CD4-positive, alpha-beta T cell treated with Interleukin-21 for 1 hour (primary cell): ENCODE results near the gene USH2A.

Experiments
- DNase-seq: peaks from one replicate; pipeline ENCODE4 v3.0.0-alpha.2; 2020

The USH2A gene

DNA sequence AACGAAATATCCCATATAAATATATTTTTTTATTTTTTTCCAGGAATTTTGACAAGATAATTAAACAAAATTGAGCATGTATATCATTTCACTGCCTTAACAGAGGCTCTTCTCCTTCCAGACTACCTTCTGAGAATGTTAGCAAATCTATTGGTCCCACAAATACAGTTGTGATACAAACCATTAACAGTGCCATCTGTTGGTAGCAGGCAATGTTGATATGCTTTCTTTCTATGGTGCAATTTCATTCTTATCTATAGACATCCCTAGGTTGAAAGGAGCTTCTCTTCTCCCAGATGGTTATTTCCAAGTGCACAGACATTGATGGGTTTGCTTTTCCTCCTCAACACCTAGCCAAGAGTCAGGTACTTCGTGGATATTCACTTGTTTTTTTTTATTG, 303.6 kb downstream of the USH2A start:
- no peak for DNase-seq

DNA sequence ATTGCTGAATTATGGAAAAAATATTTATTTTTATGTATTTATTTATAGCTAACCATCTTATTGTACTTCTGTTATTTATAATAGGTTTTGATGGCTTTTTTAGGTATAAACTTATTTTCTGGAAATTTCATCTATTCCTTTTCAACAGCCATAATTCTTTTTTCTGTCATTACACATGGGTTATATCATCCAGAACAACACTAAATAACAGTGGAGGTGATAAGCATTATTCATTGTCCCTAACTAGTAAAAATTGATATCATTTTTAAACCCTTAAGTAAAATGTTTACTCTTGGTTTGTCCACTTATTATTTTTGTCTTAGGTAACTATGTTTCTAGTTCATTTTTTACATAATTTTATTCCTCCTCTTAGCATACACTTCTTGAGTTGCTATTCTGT, 309.1 kb downstream of the USH2A start:
- DNase-seq, result no peak

DNA sequence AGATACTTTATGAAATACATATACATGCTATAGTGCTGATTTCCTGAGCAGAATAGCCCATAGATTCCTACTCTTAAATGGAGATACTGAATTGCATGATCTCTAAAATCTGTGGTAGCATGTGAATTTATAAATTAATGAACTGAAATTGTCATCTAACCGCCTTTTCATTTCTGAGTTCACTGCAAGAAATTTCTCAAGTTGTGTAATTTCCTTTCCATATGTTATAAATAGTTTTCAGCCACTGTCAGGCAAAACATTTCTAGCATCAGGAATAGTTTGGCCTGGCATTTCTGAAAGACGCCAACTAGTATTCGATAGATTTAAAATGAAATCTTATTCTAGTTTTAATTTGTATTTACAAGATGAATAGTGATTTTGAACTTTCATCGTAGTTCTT, 310.1 kb downstream of the USH2A start:
- DNase-seq, result no peak

DNA sequence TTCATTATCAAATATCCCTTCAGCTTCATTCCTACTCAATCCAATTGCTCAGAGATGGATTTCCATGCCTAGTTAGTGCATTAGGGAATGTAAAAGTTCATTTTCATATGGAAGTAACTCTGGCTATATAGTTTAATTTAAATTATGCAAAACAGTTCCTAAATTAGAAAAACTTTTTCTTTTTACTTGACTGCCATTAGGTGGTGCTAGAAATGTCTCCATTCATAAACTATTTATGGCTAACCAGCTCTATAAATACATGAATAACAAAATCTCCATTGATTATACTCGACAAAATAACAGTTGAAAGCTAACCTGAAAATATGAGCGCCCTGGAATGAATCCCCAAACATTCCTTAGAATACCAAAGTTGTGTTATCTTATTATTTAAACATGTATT, 311.4 kb downstream of the USH2A start:
- no peak for DNase-seq

DNA sequence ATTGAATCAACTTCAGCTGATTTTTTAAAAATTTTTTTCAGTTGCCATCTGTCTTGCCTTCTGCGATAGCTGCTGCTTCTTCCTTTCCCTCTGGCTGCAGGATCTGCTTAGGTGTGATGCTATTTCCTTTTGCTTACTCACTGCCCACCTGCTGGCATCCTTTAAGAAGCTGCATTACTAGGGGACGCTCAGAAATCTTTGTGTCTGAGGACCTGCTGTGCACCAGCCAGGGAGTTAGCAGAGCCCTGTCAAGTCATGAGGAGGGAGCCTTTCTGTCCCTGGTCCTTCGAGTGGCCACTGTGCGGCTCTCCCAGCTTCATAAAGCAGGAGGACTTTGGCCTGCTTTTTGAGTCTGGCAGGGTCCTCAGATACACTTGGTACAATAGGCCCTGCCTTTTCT, 327.8 kb downstream of the USH2A start:
- no peak for DNase-seq

DNA sequence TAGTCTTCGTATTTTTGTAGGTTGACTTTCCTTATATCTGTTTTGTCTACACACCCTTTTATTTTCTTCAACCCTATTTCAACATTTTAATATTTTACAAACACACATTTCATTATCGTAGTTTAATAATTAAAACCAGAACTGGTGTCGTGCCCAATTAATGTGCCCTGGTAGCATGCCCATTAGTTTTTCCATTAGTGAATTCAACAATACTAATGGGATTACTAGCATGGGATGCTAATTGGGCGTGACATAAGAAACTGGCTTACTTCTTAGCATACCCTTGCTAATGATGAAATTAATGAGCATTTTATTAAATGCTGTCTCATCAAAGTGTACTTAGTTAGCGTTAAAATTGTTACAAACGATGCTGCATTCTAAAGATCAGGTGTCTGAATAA, 332.7 kb downstream of the USH2A start:
- DNase-seq, result no peak

DNA sequence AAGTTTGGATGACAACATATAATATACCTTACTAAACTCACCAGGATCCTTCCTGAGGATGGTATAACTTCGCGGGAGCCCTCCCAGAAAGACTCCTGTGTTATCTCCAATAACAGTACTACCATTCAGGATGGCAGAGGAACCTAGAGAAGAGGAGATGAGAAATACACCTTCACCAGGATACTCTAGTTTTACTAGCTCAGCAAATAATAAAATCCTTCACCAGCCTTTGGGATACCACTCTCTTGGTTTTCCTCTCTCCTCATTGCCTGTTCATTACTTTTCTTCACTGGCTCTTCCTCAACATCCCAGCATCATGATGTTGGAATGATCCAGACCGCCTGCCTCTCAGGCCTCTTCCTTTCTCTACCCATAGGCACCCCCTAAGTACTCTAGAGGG, 336.6 kb downstream of the USH2A start:
- DNase-seq, result no peak

DNA sequence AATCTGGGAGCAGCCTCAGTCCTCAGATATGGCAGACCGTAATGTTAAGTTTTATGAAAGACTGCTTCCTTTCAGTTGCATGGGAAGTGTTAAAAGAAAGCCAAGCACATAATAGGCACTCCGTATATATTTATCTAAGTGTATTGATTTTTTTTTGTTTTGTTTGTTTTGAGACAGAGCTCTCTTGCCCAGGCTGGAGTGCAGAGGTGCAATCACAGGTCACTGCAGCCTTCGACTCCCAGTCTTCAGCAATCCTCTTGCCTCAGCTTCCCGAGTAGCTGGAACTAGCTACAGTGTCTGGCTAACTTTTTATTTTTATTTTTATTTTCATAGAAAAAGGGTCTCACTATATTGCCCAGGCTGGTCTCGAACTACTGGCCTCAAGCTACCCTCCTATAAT, 341.8 kb downstream of the USH2A start:
- no peak for DNase-seq

DNA sequence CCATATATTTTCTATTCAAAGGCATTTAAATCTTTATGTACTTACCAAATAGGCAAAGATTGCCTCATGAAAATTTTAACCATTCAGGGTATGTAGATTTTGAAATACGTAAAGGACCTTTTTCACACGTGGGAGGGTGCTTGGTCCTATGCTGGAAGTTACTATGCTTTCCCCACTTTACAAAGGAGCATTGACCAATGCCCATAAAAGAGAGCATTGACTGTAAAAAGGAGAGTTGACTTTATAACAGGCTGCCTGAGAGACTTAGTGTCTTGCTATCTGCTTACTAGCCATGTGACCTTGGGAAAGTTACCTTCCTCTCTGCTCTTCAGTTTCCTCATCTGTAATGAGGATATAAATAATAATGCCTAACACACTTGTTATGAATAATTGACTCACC, 346.5 kb downstream of the USH2A start:
- no peak for DNase-seq

DNA sequence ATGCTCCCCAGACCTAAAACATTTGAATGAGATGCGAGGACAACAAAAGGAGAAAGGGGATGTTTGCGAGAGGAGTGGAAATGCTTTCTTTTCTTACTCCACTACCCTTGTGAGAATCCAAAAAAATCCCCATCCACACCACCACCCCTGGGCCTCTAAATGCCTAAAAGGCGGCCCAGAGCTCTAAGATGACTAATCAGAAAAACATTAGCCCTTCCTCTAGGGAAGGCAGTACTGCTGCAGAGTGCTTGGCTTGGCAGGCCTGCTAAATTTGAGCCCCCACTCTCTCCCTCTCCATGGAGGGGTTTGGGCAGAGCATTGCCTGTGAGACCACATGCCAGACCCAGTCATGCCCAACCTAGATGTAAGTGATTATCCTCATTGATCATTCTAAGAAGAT, 347.9 kb downstream of the USH2A start:
- DNase-seq, result no peak

DNA sequence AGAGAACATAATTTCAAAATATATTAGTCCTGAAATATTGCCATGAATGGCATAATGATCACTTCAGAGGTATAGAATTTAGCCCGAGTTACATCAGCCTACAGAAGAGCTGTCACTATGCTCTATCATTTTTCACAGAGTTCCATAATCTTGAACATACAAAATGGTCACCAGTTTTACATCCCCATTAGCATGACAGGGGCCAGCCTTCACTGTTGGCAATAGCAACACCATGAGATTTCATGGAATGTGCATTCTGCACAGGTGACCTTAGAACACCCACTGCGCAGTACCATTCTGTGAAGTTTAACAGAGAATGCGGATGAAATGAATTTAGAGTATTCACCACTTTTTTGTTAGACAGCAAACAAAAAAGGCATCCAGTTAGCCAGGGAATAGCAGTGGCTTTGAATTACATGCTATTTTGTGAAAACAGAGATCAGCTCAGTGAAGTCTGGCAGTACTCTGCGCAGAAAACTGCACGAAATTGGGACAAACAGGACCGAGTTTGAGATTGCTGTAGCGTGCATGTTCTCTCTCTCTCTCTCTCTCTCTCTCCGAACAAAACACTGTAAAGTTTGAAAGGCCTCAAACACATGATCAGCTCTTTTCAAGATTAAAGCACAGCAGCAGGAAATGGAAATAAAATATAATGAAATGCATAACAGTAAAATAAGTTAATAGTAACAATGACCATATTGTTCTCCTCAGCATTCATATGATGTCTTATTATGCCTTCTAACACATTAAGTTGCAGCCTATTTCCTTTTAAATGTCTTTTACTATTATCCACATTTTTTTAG, 349.3 kb downstream of the USH2A start:
- no peak for DNase-seq

DNA sequence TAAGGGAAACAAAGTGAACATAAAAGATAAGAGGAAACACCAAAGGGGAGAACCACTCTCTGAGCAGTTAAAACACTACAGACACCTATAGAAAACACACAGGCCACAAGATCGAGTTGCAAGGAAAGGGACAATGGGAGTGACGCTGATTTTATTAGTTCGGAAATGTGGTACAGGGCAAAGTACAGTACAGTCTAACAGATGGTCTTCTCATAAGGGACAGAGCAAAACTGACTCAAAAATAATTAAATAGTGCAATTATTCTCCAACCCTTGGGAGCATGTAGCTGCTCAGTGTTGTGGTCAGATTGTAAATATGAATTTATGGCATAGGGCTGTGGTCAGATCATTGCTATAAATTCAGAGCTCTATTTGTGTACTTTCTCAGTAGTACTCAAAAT, 352.0 kb downstream of the USH2A start:
- DNase-seq, result no peak

DNA sequence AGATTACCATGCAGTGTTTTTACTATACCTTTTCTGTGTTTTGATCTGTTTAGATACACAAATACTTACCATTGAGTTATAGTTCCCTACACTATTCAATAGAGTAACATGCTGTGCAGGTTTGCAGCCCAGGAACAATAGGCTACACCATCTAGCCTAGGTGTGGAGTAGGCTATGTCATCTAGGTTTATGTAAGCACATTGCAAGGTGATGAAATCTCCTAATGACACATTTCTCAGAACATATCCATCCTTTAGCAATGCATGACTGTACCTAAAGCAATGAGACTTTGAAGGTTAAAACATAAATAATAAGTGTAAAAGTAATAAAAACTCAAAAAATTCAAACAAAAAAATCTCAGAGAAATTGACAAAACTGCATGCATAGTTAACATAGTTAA, 358.6 kb downstream of the USH2A start:
- DNase-seq, result no peak

DNA sequence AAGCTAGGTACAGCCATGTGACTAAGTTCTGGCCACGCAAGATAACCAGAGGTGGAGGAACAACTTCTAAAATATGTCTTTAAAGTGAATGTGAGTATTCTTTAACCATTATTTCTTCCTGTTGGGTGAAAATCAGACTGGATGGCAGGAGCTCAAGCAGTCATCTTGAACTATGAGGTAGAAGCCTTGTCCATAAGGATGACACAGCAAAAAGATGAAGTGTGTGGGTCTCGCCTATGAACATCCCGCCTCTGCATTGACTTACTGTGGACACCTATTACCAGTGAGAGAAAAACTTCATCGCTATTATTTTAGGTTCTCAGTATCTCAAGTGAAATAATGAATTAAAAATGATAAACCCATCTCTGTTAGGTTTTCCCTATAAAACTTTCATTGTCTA, 365.3 kb downstream of the USH2A start:
- no peak for DNase-seq

DNA sequence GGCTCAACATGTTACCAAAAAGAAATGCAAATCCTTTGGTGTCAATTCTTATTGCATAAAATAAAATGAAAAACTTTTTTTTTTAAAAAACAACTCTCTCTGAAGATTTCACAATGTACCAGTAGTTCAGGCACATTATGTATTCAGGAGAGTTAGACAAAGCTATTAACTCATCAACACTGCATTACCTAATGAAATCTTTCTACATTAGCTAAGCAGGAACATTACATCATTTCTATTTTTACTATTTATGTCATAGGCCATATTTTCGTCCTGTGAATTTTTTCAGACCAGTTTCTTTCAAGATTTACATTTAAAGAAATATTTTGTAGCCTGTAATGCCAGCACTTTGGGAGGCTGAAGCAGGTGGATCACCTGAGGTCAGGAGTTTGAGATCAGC, 366.2 kb downstream of the USH2A start:
- no peak for DNase-seq

DNA sequence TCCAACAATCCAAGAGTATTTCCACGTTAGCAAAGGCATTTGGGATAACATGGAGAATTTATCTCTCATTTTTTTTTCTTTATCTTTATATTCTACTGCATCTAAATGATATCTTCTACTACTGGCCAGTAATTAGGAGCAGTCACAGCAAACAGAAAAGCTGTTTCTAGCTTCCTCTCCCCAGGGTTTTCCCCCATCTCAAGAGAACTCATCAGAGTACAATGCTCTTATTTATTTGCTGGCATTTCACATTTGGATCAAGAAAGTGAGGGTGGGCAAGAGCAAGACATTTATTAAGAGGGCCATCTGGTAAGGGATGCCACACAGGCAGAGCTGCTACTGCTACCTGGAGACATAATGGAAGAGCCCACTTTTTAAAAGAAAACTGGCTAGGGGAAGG, 368.2 kb downstream of the USH2A start:
- no peak for DNase-seq

DNA sequence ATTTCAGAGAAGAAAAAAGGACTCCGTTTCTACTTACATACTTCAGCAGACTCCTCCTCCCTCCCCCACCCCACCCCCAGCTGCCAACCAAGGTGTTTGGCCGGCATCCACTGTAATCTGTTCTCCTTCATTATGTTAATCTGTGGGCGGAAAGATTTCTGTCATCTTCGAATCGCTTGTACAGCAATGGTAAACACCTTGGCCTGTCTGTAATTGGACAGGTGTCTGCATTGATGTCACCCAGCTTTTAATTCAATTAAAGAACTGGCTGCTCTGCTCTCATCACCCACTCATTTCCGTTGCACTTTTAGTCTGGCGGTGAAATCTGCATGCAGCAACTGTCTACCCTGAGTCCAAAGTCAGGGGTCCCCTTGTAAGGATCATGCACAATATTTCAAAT, 368.6 kb downstream of the USH2A start:
- DNase-seq, result no peak

DNA sequence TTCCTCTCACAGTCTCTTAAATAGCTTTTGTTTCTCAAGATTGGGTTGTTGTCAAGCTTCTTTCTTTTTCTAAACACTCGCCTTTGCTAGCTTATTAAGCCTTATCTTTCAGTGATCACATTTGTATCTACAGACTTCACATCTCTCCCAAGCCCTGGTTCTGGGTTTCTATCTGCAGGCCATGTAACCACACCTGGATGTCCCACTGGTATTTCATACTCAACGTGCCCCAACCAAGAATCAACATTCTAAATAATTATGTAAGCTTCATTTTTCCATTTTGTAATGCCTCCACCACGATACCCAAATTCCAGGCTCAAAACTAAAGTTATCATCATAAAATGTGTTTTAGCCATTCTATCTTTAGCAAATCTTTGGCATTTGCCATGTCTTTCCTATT, 372.2 kb downstream of the USH2A start:
- DNase-seq, result no peak

DNA sequence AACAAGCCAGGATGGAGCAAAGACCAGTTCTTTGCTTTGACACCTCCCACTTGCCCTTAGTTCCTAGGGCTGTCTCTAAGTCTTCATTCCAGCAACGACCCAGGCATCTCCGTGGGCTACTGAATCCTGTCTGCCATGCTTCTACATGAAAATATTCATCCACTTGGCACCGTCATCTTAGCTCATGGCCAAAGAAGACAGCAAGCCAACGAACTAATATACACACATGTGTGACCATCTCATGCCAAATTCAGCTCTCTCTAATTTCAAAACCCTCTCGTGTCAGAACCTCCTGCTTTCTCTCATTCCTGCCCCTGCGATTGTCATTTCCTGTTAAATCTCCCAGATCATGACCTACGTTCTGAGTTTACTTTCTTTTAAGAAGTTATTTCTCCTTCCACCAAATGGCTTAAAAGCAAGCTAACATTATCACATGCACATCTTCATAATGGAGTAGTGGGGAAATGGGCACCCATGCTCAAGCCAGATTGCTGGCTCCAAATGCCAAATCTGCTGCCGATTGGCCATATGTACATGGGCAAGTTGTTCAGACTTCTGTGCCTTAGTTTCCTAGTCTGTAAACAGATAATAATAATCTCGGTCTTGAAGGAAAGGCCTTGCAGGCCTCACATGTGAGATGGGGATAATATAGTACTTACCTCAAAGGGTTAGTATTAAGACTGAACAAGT, 373.4 kb downstream of the USH2A start:
- no peak for DNase-seq

DNA sequence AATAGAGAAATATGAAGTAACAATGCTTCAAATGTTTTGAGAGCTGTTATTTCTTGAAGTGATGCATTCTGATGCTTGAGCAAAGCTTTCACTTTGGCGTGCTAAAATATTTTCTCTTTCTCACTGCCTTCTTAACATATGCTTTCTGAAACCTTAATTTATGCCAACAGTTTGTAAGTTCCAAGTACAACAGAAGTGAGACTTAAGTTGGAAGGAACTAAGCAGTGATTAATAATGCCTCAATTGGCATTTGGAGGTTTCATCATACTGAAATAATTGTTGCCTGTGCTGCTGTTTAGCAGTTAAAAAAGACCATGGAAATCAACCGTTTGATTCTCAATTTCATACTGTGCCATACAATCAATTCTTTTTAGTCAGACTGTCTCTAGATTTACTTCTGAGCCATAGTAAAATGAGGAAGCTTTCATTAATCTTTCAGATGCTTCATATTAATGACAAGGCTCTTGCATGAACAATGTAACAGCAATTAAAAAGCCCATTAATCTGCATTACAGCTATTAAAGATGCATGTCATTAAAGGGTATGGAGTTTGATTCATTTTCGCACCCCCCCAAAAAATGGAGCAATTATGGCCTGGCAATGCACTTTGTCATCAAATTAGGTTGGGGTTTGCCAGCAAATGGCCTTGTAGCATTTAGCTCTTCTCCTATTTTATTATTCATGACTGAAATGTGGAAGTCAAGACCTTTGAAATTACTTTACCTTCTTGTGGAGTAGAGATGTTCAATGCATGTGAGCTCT, 375.3 kb downstream of the USH2A start:
- no peak for DNase-seq

DNA sequence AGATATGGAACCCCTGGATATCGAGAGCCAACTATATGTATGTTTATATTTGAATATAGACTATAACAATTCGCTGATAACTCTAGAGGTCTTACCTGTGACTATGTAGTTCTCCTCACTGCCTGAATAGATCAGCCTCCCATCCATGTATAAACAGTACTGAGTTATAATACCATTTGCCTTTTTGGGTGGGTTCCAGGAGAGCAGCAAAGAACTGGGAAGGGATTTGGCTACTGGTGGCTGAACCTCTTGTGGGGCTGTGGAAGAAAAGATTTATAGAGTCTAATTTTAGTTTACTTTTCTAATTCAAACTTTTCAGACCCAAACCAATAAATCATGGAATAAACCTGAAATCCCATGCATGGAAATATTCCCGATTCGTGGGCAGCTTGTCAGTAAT, 376.9 kb downstream of the USH2A start:
- DNase-seq, result no peak

DNA sequence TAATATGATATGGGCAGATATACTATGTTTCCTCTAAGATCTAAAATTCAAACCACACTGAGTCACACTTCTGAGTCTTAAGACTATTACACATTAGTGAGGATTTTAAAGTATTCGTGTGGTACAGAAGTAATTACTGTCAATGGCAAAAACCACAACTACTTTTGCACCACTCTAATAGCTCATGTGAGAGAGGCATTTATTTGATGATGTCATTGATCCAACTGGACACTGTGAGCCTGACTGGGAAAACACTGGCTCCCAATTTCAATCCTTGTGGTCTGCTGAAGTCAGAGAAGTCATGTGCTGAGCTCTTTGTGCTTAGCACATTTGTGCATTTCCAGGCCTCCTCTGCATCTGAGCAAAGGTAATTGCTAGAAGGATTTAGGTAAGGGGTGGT, 377.8 kb downstream of the USH2A start:
- no peak for DNase-seq

DNA sequence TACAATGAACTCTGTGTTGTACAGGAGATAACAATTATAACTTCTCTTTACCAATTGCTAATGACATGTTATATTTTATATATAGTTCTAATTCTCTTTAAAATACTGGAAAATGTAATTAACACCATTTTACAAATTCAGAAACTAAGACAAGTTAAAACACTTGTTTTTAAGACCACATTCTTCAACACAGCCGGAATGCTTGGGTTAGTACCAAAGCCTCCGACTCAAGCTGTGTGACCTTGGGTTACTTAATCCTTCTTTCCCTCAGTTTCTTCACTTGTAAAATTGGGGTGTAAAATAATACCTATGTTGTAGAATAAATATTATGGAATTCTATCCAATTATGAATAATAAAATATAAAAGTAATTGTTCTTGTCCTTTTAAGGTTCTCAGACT, 378.7 kb downstream of the USH2A start:
- DNase-seq, result no peak

DNA sequence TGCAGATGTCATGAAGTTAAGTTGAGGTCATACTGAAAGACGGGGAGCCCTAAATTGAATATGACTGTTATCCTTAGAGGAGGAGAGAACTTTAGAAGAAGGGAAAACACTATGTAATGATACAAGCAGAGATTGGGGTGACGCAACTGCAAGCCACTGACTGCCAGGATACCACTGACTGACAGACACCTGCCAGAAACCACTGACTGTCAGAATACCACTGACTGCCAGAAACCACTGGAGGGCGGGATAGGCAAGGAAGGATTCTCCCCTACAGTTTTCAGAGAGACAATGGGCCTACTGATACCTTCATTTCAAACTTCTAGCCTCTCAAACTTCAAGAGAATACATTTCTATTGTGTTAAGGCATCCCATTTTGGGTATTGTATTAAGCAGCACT, 388.7 kb downstream of the USH2A start:
- no peak for DNase-seq
